ENCODE results near the gene USP47. TPM values are rescaled to one million over a fixed set of nuclear protein-coding genes. Genes with fewer than 3 reads are reported as not detected.

Gene USP47
- total and polyA plus RNA-seq, 2 of the 8 experiments (the other 6 are each of a cell fraction or from before 2014, with no cell fraction given), result 4.2 to 21.3 TPM

GRCh38 chr11:11814614-11815452 is 26.9 kb upstream of the USP47 start:
- Histone ChIP-seq H3K23me2 (ENCODE audit: low read depth, low read length) (no peaks in the 10 kb centered on the region; the same call in 1 of the 2 replicates), H2BK12ac (ENCODE audit: low read depth, low read length) (no peak overlapping the region), H3K79me1 (ENCODE audit: low read depth, low read length) (no peaks in the 10 kb centered on the region), H3K27me3 (replicated peaks in 1 of 4; ENCODE audit: control insufficient read depth in 3 of 4, extremely low read depth in 1 of 4, insufficient read depth in 3 of 4, low read length in 3 of 4) (no peaks in the 10 kb centered on the region), H3K27ac (ENCODE audit: low read depth, low read length) (no peak overlapping the region), H2AK5ac (ENCODE audit: low read depth, low read length) (no peak overlapping the region), H3K23ac (ENCODE audit: insufficient read length) (no peak overlapping the region), H3K9ac (replicated peaks in 1 of 4; ENCODE audit: extremely low read depth in 1 of 4, low read depth in 3 of 4, low read length in 3 of 4) (no peak overlapping the region), H2BK5ac (ENCODE audit: low read depth, low read length) (no peak overlapping the region), H3K14ac (ENCODE audit: insufficient read length) (no peak overlapping the region), H3K4ac (replicated peaks; ENCODE audit: insufficient read length, low read depth, low read length) (no peak overlapping the region), H4K5ac (ENCODE audit: insufficient read length, low read depth, low read length) (no peak overlapping the region), H3K79me2 (ENCODE audit: control insufficient read depth in 1 of 2, insufficient read depth in 2 of 2, low read length in 2 of 2) (no peaks in the 10 kb centered on the region), H3K36me3 (ENCODE audit: control insufficient read depth in 2 of 4, insufficient read depth in 4 of 4, low read length in 3 of 4) (no peaks in the 10 kb centered on the region), H3K4me1 (replicated peaks in 1 of 4; ENCODE audit: control insufficient read depth in 3 of 4, insufficient read depth in 4 of 4, low read length in 3 of 4) (no peaks in the 10 kb centered on the region), H3K4me3 (ENCODE audit: extremely low read depth in 1 of 4, insufficient read depth in 2 of 4, low read depth in 3 of 4, low read length in 4 of 4) (no peak overlapping the region), H3K4me2 (ENCODE audit: insufficient read depth in 1 of 2, low read depth in 2 of 2, low read length in 2 of 2) (no peak overlapping the region), H4K20me1 (replicated peaks in 1 of 2; ENCODE audit: control insufficient read depth in 1 of 2, insufficient read depth in 2 of 2, low read length in 2 of 2) (no peaks in the 10 kb centered on the region), H2BK20ac (ENCODE audit: low read length) (no peak overlapping the region), H2BK120ac (replicated peaks; ENCODE audit: low read depth, low read length) (no peak overlapping the region), H2BK15ac (ENCODE audit: low read length) (no peak overlapping the region), H2AFZ (ENCODE audit: low read length) (no peak overlapping the region), H3K56ac (replicated peaks; ENCODE audit: insufficient read length, low read depth, low read length) (no peak overlapping the region), H4K91ac (replicated peaks; ENCODE audit: insufficient read length, low read length) (no peak overlapping the region), H3K18ac (ENCODE audit: extremely low read depth, low read length) (no peak overlapping the region), H4K8ac (ENCODE audit: extremely low read depth, insufficient read depth, low read length) (no peak overlapping the region), H3K9me3 (ENCODE audit: insufficient read depth in 2 of 2, low read depth in 1 of 2, low read length in 1 of 2) (no peaks in the 10 kb centered on the region)
- no peak for DNase-seq (ENCODE audit: low read depth in 1 of 2, low spot score in 2 of 2)
- POLR2A ChIA-PET (ENCODE audit: partially characterized antibody), result no interaction called here
- CTCF ChIA-PET (ENCODE audit: partially characterized antibody), result no interaction called here
- 88% methylated on average over 7 of the region's 7 CpGs; no CpG with 5 or more reads in 1 of the 2 experiments for WGBS, 2 experiments (ENCODE audit: extremely low coverage in 1 of 2, insufficient coverage in 1 of 2, insufficient read length in 1 of 2, insufficient replicate concordance in 2 of 2, low coverage in 1 of 2, low lambda C conversion rate in 2 of 2, missing lambda C conversion rate in 1 of 2)
- no peak for FAIRE-seq
- TF ChIP-seq CREB1 (IDR thresholded peaks at IDR 0.05) (no peak), JUND (IDR thresholded peaks at IDR 0.05; ENCODE audit: low read length) (no peak), SIN3A (conservative IDR thresholded peaks at IDR 0.05 in 1 of 2, IDR thresholded peaks at IDR 0.05 in 1 of 2; ENCODE audit: low read depth in 1 of 2, low read length in 2 of 2) (no peak), EZH2 (IDR thresholded peaks at IDR 0.05; ENCODE audit: low read depth, low read length, severe bottlenecking) (no peak), HDAC6 (IDR thresholded peaks at IDR 0.05; ENCODE audit: low read depth, low read length) (no peak), SUZ12 (IDR thresholded peaks at IDR 0.05; ENCODE audit: low read length) (no peak), SP2 (IDR thresholded peaks at IDR 0.05; ENCODE audit: low read length) (no peak), SP1 (IDR thresholded peaks at IDR 0.05; ENCODE audit: low read depth, low read length) (no peak), POLR2AphosphoS5 (IDR thresholded peaks at IDR 0.05; ENCODE audit: low read depth, low read length) (no peak), NANOG (IDR thresholded peaks at IDR 0.05; ENCODE audit: insufficient read depth, low read depth, low read length, poor library complexity, severe bottlenecking) (no peak), CEBPB (IDR thresholded peaks at IDR 0.05; ENCODE audit: low read depth, low read length) (no peak)
